GM12878 (cell line): ENCODE data around the gene TRAPPC6A. TPM values are rescaled to one million over a fixed set of nuclear protein-coding genes. Genes with fewer than 3 reads are reported as not detected.

ENCODE experiments used
- ATAC-seq: fragments of 200-7000 bp; cut with Tn5 transposase; 3 replicates; pipeline ENCODE4 v1.9.1; 2020; ENCODE audit warnings: mild to moderate bottlenecking, moderate library complexity
- BruUV-seq: library from RNA; stranded (reverse); fragments of 400-500 nt; replicated peaks from 2 replicates; lab custom pipeline; 2021; lab: Mats Ljungman, UMichigan
- CTCF ChIA-PET: fragments of 300-600 bp; sonication (Branson Sonifier 250); formaldehyde crosslinking; extraction: SDS; loops from one replicate; lab custom pipeline; 2021; ENCODE audit warnings: inconsistent platforms; lab: Yijun Ruan, JAX
- POLR2A ChIA-PET: fragments of 350-600 bp; formaldehyde crosslinking; extraction: SDS; loops from one replicate; lab custom pipeline; 2021; ENCODE audit warnings: inconsistent platforms; lab: Charles Lee
- RAD21 ChIA-PET: fragments of 300-600 bp; sonication (Branson Sonifier 250); formaldehyde crosslinking; loops from one replicate; lab custom pipeline; 2023; ENCODE audit warnings: antibody characterized with exemption; ENCODE audit not compliant: unreplicated experiment; lab: Charles Lee
- SMC1A ChIA-PET: fragments of 300-600 bp; sonication (Branson Sonifier 250); formaldehyde crosslinking; loops from one replicate; lab custom pipeline; 2023; ENCODE audit not compliant: unreplicated experiment, uncharacterized antibody; lab: Charles Lee
- DNase-seq: peaks from one replicate; pipeline ENCODE4 v3.0.0-alpha.2; 2011; ENCODE audit warnings: low read depth, low spot score
- FAIRE-seq: peaks from 3 replicates; lab custom pipeline; 2011; peaks lifted over from hg19 to GRCh38; lab: Jason Lieb, UNC
- H2AFZ ChIP-seq: 2 replicates; pipeline ENCODE4 v1.6.0; 2011; ENCODE audit warnings: low read depth, low read length, control low read depth; ENCODE audit not compliant: control insufficient read depth
- H3K27ac ChIP-seq: 2 replicates; pipeline ENCODE4 v1.5.1; 2011; ENCODE audit warnings: control low read depth; ENCODE audit not compliant: control insufficient read depth, insufficient read depth
- H3K27me3 ChIP-seq, 2 experiments: replicated peaks in 1 of 2; 2 replicates each; pipeline versions ENCODE4 v1.6.0 to v1.6.1; 2011; ENCODE audit warnings: low read length in 1 of 2; ENCODE audit not compliant: control insufficient read depth in 2 of 2, insufficient read depth in 2 of 2
- H3K36me3 ChIP-seq, 2 experiments: 2 replicates each; pipeline ENCODE4 v1.5.1; 2011; ENCODE audit warnings: low read length in 1 of 2; ENCODE audit not compliant: control insufficient read depth in 2 of 2, insufficient read depth in 2 of 2
- H3K4me1 ChIP-seq: 2 replicates; pipeline ENCODE4 v1.6.1; 2011; ENCODE audit warnings: mild to moderate bottlenecking, low read length, moderate library complexity, mixed read lengths; ENCODE audit not compliant: control insufficient read depth, insufficient read depth
- H3K4me2 ChIP-seq: 2 replicates; pipeline ENCODE4 v1.6.0; 2011; ENCODE audit warnings: control low read depth; ENCODE audit not compliant: control insufficient read depth, insufficient read depth
- H3K4me3 ChIP-seq: fragments of 200-600 bp; sonication (generic); 2 replicates; pipeline ENCODE4 v1.5.1; 2016
- H3K79me2 ChIP-seq: 2 replicates; pipeline ENCODE4 v1.6.0; 2011; ENCODE audit warnings: low read length; ENCODE audit not compliant: control insufficient read depth, insufficient read depth
- H3K9ac ChIP-seq: 2 replicates; pipeline ENCODE4 v1.8.0; 2011; ENCODE audit warnings: low read length, control low read depth, mixed read lengths; ENCODE audit not compliant: control insufficient read depth, insufficient read depth
- H3K9me3 ChIP-seq: replicated peaks from 3 replicates; pipeline ENCODE4 v1.5.1; 2011; ENCODE audit warnings: mild to moderate bottlenecking, low read length; ENCODE audit not compliant: control insufficient read depth, insufficient read depth
- H4K20me1 ChIP-seq: 2 replicates; pipeline ENCODE4 v1.6.0; 2011; ENCODE audit not compliant: control insufficient read depth, insufficient read depth
- ATF2 ChIP-seq: IDR thresholded peaks from 2 replicates; pipeline ENCODE4 v1.6.1; 2012; ENCODE audit warnings: low read length, inconsistent platforms
- GABPA ChIP-seq: IDR thresholded peaks from 2 replicates; pipeline ENCODE4 v1.6.1; 2014; ENCODE audit warnings: antibody characterized with exemption, low read depth, mild to moderate bottlenecking, inconsistent platforms
- GATAD2B ChIP-seq: fragments of 450-650 bp; conservative IDR thresholded peaks from 2 replicates; pipeline ENCODE4 v1.6.1; 2017; ENCODE audit warnings: low read depth, mild to moderate bottlenecking, moderate library complexity
- MEF2B ChIP-seq: fragments of 450-650 bp; IDR thresholded peaks from 2 replicates; pipeline ENCODE4 v1.6.1; 2018; ENCODE audit warnings: mild to moderate bottlenecking, moderate library complexity; ENCODE audit not compliant: partially characterized antibody, poor library complexity, severe bottlenecking
- WGBS: methylation state at CpG from one replicate; pipeline ENCODE4 v1.1.6; 2016; ENCODE audit warnings: low lambda C conversion rate; ENCODE audit not compliant: insufficient replicate concordance, insufficient coverage; ENCODE audit errors: missing lambda C conversion rate; 5-methylcytosine and 5-hydroxymethylcytosine counted together
- in situ Hi-C: fragments of 300-500 bp; cut with MboI; formaldehyde crosslinking; loops from 9 replicates; pipeline ENCODE4 v1.14.3; 2018; ENCODE audit warnings: mixed read lengths
- intact Hi-C: fragments of 100-400 bp; cut with micrococcal nuclease; formaldehyde crosslinking; loops from one replicate; pipeline ENCODE4 v1.14.2; 2022; ENCODE audit not compliant: unreplicated experiment
- polyA plus RNA-seq, 11 experiments: library from polyadenylated mRNA; depleted of rRNA in 4 of 11; unstranded in 6 of 11; stranded (reverse) in 5 of 11; fragments of >200 nt; fragmentation: Nextera tagmentation in 4 of 11; fragmentation: Illumina TruSeq in 1 of 11; extraction: Ambion mirVana in 4 of 11; extraction: Trizol in 1 of 11; gene quantifications; 1 replicate in 1 of 11; 2 replicates in 10 of 11; pipeline versions ENCODE4 v1.2.1 to v1.2.3, GENCODE V29; 2011 to 2016; ENCODE audit warnings: inconsistent platforms in 2 of 11, missing spikeins in 2 of 11, low read depth in 1 of 11
- total RNA-seq, 4 experiments: library from RNA; depleted of rRNA in 3 of 4; stranded (reverse); fragments of >200 nt in 3 of 4; fragmentation: Illumina TruSeq in 1 of 4; extraction: Trizol in 1 of 4; gene quantifications; 2 replicates each; pipeline versions ENCODE4 v1.2.1 to v1.2.3, GENCODE V29; 2013 to 2021
- TF ChIP-seq, protein P1 (sequence below): fragments of 450-650 bp; IDR thresholded peaks from 2 replicates; pipeline ENCODE4 v1.6.1; 2017; ENCODE audit warnings: mild to moderate bottlenecking, moderate library complexity
- TF ChIP-seq, protein P2 (sequence below): fragments of 450-650 bp; formaldehyde crosslinking; IDR thresholded peaks from 2 replicates; pipeline ENCODE4 v1.4.0; 2020; ENCODE audit warnings: mild to moderate bottlenecking, moderate library complexity

Gene TRAPPC6A
- total and polyA plus RNA-seq, 10 of the 15 experiments (the other 5 are each of a cell fraction or from before 2014, with no cell fraction given), result 1.8 to 83.9 (median 35.8) TPM

GRCh38 chr19:45118591-45119355 is 59.3 kb downstream of the TRAPPC6A start (continued):
- TF ChIP-seq, protein P1, sequence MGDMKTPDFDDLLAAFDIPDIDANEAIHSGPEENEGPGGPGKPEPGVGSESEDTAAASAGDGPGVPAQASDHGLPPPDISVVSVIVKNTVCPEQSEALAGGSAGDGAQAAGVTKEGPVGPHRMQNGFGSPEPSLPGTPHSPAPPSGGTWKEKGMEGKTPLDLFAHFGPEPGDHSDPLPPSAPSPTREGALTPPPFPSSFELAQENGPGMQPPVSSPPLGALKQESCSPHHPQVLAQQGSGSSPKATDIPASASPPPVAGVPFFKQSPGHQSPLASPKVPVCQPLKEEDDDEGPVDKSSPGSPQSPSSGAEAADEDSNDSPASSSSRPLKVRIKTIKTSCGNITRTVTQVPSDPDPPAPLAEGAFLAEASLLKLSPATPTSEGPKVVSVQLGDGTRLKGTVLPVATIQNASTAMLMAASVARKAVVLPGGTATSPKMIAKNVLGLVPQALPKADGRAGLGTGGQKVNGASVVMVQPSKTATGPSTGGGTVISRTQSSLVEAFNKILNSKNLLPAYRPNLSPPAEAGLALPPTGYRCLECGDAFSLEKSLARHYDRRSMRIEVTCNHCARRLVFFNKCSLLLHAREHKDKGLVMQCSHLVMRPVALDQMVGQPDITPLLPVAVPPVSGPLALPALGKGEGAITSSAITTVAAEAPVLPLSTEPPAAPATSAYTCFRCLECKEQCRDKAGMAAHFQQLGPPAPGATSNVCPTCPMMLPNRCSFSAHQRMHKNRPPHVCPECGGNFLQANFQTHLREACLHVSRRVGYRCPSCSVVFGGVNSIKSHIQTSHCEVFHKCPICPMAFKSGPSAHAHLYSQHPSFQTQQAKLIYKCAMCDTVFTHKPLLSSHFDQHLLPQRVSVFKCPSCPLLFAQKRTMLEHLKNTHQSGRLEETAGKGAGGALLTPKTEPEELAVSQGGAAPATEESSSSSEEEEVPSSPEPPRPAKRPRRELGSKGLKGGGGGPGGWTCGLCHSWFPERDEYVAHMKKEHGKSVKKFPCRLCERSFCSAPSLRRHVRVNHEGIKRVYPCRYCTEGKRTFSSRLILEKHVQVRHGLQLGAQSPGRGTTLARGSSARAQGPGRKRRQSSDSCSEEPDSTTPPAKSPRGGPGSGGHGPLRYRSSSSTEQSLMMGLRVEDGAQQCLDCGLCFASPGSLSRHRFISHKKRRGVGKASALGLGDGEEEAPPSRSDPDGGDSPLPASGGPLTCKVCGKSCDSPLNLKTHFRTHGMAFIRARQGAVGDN, result 0 out of 2 replicates have a peak, but pooled peaks have one; percentile 31
- TF ChIP-seq MEF2B, result peak; percentile 31

DNA sequence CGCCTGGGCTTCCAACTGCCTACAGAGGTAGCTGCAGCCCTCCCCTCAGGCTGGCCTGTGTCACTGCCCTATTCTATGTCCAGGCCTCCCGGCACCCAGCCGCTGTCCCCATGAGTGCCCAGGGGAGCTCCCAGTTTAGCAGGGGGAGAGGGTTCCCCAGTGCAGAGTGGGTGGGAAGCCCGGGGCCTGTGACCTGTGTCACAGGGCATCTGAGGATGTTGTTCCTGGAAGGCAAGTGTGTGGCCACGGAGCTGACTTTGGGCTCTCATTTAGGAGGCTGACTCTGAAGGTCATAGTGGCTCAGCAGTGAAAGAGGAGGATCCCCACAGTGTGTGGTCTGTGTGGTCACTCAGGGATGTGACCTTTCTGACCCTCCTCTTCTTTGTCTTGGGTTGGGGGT is 59.9 kb downstream of the TRAPPC6A start:
- H3K36me3 ChIP-seq, result peaks cover 0 to 2% of the 10 kb centered on the region in 2 experiments; a peak in 1 of 4 replicates
- POLR2A ChIA-PET, result interaction anchor here (0.9 to 2.9 kb wide), 9 partner anchors 13 to 466 kb away, joined by 3 to 18 read pairs (median 4); partner anchors contain the start of genes BLOC1S3, FOSB, OPA3 and PPP1R37
- no peak overlapping the region for H2AFZ ChIP-seq
- WGBS, result 85% methylated on average over 5 of the region's 5 CpGs
- intact Hi-C loops, result no loop called here
- RAD21 ChIA-PET, result interaction anchor here (1.0 to 2.2 kb wide), 6 partner anchors 15 to 208 kb away, joined by 3 to 12 read pairs (median 4); partner anchors contain the start of genes BLOC1S3 and TRAPPC6A
- TF ChIP-seq GATAD2B (no peak), ATF2 (no peak), GABPA (no peak)
- TF ChIP-seq, protein P2, sequence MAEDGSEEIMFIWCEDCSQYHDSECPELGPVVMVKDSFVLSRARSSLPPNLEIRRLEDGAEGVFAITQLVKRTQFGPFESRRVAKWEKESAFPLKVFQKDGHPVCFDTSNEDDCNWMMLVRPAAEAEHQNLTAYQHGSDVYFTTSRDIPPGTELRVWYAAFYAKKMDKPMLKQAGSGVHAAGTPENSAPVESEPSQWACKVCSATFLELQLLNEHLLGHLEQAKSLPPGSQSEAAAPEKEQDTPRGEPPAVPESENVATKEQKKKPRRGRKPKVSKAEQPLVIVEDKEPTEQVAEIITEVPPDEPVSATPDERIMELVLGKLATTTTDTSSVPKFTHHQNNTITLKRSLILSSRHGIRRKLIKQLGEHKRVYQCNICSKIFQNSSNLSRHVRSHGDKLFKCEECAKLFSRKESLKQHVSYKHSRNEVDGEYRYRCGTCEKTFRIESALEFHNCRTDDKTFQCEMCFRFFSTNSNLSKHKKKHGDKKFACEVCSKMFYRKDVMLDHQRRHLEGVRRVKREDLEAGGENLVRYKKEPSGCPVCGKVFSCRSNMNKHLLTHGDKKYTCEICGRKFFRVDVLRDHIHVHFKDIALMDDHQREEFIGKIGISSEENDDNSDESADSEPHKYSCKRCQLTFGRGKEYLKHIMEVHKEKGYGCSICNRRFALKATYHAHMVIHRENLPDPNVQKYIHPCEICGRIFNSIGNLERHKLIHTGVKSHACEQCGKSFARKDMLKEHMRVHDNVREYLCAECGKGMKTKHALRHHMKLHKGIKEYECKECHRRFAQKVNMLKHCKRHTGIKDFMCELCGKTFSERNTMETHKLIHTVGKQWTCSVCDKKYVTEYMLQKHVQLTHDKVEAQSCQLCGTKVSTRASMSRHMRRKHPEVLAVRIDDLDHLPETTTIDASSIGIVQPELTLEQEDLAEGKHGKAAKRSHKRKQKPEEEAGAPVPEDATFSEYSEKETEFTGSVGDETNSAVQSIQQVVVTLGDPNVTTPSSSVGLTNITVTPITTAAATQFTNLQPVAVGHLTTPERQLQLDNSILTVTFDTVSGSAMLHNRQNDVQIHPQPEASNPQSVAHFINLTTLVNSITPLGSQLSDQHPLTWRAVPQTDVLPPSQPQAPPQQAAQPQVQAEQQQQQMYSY (CRISPR knock-in tag), result no peak
- TF ChIP-seq, all 136 proteins: peak for 0
- DNase-seq (no peak), FAIRE-seq (no peak), ATAC-seq (peak; percentile 22)
- H3K27me3 ChIP-seq, result no peaks in the 10 kb centered on the region
- H3K27ac ChIP-seq, result peak overlapping the region; percentile 66
- CTCF ChIA-PET, result interaction anchor here (0.8 to 3.2 kb wide), 10 partner anchors 8 to 360 kb away, joined by 3 to 16 read pairs (median 4); partner anchors contain the start of genes BLOC1S3, PPP1R37 and TRAPPC6A
- H3K79me2 ChIP-seq, result peaks cover 69% of the 10 kb centered on the region
- in situ Hi-C loops, result no loop called here
- peaks cover 84% of the 10 kb centered on the region for H3K4me1 ChIP-seq
- peak overlapping the region; percentile 50 for H3K9ac ChIP-seq
- H3K4me2 ChIP-seq, result peak overlapping the region; percentile 81
- SMC1A ChIA-PET, result interaction anchor here (1.0 to 2.3 kb wide), 7 partner anchors 15 to 60 kb away, joined by 3 to 7 read pairs (median 5); partner anchors contain the start of genes BLOC1S3, PPP1R37 and TRAPPC6A
- BruUV-seq, result no TSS peak
- peaks cover 3% of the 10 kb centered on the region; the same call in 1 of the 2 replicates for H4K20me1 ChIP-seq
- no peaks in the 10 kb centered on the region for H3K9me3 ChIP-seq
- peak overlapping the region; percentile 31; the same call in 1 of the 2 replicates for H3K4me3 ChIP-seq
